ENCODE data around the gene NUBPL.

DNA sequence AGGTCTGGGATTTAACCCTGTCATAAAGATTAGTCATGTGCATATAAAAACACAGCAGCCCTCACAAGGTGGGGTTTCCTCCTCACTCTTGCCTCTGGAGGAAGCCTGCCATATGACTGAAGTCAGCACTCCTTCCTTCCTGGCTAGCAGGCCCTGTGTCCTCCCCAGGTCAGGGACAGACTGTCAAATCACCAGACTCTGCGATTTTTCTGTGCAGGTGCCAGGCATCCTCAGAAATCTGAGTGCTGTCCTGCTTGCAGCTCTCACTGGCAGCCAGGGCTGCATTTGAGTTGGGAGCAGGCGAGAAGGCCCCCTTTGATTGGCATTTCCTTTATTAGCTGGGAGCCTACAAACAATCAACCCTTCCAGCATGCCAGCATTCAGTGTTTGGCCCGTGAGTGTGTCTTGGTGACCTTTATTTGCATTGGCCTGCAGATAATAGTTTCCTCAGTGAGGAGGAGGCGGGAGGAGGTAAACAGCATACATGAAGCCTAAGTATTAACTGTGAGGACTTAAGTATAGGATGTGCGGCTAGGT lies 332.1 kb downstream of the NUBPL start:
- TF ChIP-seq TP53 (CRISPR knock-in tag; IDR thresholded peaks at IDR 0.05) = no peak
- TF ChIP-seq, protein P1, sequence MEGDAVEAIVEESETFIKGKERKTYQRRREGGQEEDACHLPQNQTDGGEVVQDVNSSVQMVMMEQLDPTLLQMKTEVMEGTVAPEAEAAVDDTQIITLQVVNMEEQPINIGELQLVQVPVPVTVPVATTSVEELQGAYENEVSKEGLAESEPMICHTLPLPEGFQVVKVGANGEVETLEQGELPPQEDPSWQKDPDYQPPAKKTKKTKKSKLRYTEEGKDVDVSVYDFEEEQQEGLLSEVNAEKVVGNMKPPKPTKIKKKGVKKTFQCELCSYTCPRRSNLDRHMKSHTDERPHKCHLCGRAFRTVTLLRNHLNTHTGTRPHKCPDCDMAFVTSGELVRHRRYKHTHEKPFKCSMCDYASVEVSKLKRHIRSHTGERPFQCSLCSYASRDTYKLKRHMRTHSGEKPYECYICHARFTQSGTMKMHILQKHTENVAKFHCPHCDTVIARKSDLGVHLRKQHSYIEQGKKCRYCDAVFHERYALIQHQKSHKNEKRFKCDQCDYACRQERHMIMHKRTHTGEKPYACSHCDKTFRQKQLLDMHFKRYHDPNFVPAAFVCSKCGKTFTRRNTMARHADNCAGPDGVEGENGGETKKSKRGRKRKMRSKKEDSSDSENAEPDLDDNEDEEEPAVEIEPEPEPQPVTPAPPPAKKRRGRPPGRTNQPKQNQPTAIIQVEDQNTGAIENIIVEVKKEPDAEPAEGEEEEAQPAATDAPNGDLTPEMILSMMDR (IDR thresholded peaks at IDR 0.05) = no peak
- TF ChIP-seq, protein P2, sequence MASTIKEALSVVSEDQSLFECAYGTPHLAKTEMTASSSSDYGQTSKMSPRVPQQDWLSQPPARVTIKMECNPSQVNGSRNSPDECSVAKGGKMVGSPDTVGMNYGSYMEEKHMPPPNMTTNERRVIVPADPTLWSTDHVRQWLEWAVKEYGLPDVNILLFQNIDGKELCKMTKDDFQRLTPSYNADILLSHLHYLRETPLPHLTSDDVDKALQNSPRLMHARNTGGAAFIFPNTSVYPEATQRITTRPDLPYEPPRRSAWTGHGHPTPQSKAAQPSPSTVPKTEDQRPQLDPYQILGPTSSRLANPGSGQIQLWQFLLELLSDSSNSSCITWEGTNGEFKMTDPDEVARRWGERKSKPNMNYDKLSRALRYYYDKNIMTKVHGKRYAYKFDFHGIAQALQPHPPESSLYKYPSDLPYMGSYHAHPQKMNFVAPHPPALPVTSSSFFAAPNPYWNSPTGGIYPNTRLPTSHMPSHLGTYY (CRISPR knock-in tag; IDR thresholded peaks at IDR 0.05) = no peak
- TF ChIP-seq, protein P3, sequence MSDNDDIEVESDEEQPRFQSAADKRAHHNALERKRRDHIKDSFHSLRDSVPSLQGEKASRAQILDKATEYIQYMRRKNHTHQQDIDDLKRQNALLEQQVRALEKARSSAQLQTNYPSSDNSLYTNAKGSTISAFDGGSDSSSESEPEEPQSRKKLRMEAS (CRISPR knock-in tag; IDR thresholded peaks at IDR 0.05) = no peak
- TF ChIP-seq TEAD4 (CRISPR knock-in tag; IDR thresholded peaks at IDR 0.05) = no peak
- no peak for TF ChIP-seq GABPB1 (CRISPR knock-in tag; IDR thresholded peaks at IDR 0.05)
- TF ChIP-seq MYBL2 (CRISPR knock-in tag; IDR thresholded peaks at IDR 0.05) = no peak
- TF ChIP-seq NR2C2 (CRISPR knock-in tag; IDR thresholded peaks at IDR 0.05) = no peak
- TF ChIP-seq, protein P4, sequence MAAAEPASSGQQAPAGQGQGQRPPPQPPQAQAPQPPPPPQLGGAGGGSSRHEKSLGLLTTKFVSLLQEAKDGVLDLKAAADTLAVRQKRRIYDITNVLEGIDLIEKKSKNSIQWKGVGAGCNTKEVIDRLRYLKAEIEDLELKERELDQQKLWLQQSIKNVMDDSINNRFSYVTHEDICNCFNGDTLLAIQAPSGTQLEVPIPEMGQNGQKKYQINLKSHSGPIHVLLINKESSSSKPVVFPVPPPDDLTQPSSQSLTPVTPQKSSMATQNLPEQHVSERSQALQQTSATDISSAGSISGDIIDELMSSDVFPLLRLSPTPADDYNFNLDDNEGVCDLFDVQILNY (CRISPR knock-in tag; IDR thresholded peaks at IDR 0.05) = no peak
- no peak for TF ChIP-seq ETV6 (CRISPR knock-in tag; IDR thresholded peaks at IDR 0.05)
- no peak for TF ChIP-seq PRRX2 (CRISPR knock-in tag; IDR thresholded peaks at IDR 0.05)
- TF ChIP-seq SMAD3 (CRISPR knock-in tag; IDR thresholded peaks at IDR 0.05; ENCODE audit: borderline replicate concordance) = no peak

All from WTC11 (cell line).